Smooth muscle cell (in vitro differentiated cells): Measurements from ENCODE around the gene TTYH3. TPM values are rescaled to one million over a fixed set of nuclear protein-coding genes. Genes with fewer than 3 reads are reported as not detected.
"Not testable (repeated sequence)": the region's sequence is repeated elsewhere in the genome, so short reads cannot be mapped to it uniquely, and the experiment has no call there.

Experiments used
- DNase-seq: peaks from one replicate; lab custom pipeline; 2025; ENCODE audit not compliant: unreplicated experiment; lab: John Stamatoyannopoulos, UW
- H2AFZ ChIP-seq: fragments of 200-600 bp; sonication (generic); 2 replicates; pipeline ENCODE4 v1.6.0; 2016; ENCODE audit warnings: antibody characterized with exemption, low read depth, mild to moderate bottlenecking
- H3F3A ChIP-seq: fragments of 200-600 bp; sonication (generic); 2 replicates; pipeline ENCODE4 v1.6.0; 2017; ENCODE audit warnings: antibody characterized with exemption, low read depth
- H3K27ac ChIP-seq: fragments of 200-600 bp; sonication (generic); 2 replicates; pipeline ENCODE4 v1.5.1; 2016; ENCODE audit warnings: low read depth, mild to moderate bottlenecking
- H3K27me3 ChIP-seq: fragments of 200-600 bp; sonication (generic); 2 replicates; pipeline ENCODE4 v1.6.1; 2016; ENCODE audit warnings: low read depth, mild to moderate bottlenecking
- H3K36me3 ChIP-seq: fragments of 200-600 bp; sonication (generic); 2 replicates; pipeline ENCODE4 v1.5.1; 2016; ENCODE audit warnings: low read depth
- H3K4me1 ChIP-seq: fragments of 200-600 bp; sonication (generic); 2 replicates; pipeline ENCODE4 v1.5.1; 2016; ENCODE audit warnings: low read depth
- H3K4me2 ChIP-seq: fragments of 200-600 bp; sonication (generic); 2 replicates; pipeline ENCODE4 v1.6.0; 2016; ENCODE audit warnings: mild to moderate bottlenecking
- H3K4me3 ChIP-seq: fragments of 200-600 bp; sonication (generic); 2 replicates; pipeline ENCODE4 v1.5.1; 2016; ENCODE audit warnings: mild to moderate bottlenecking
- H3K79me2 ChIP-seq: fragments of 200-600 bp; sonication (generic); 2 replicates; pipeline ENCODE4 v1.6.0; 2016; ENCODE audit warnings: low read depth, mild to moderate bottlenecking
- H3K9ac ChIP-seq: fragments of 200-600 bp; sonication (generic); 2 replicates; pipeline ENCODE4 v1.6.0; 2016; ENCODE audit warnings: low read depth
- H3K9me3 ChIP-seq: fragments of 200-600 bp; sonication (generic); replicated peaks from 2 replicates; pipeline ENCODE4 v1.5.1; 2016; ENCODE audit warnings: low read depth
- H4K20me1 ChIP-seq: fragments of 200-600 bp; sonication (generic); 2 replicates; pipeline ENCODE4 v1.6.0; 2016; ENCODE audit warnings: low read depth
- CTCF ChIP-seq: fragments of 200-600 bp; sonication (generic); IDR thresholded peaks from 2 replicates; pipeline ENCODE4 v1.5.1; 2017; ENCODE audit warnings: borderline replicate concordance, mild to moderate bottlenecking, antibody characterized with exemption; ENCODE audit not compliant: insufficient read depth, poor library complexity, severe bottlenecking
- WGBS: methylation state at CpG from one replicate; pipeline ENCODE4 v1.1.7; 2016; ENCODE audit warnings: low lambda C conversion rate; 5-methylcytosine and 5-hydroxymethylcytosine counted together
- polyA plus RNA-seq: library from polyadenylated mRNA; unstranded; fragments of >200 nt; fragmentation: Nextera tagmentation; extraction: Ambion mirVana; gene quantifications from 2 replicates; pipeline ENCODE4 v1.2.1, GENCODE V29; 2016
- total RNA-seq: library from RNA; depleted of rRNA; stranded (reverse); fragments of >200 nt; gene quantifications from 2 replicates; pipeline ENCODE4 v1.2.3, GENCODE V29; 2014

The TTYH3 gene
- total and polyA plus RNA-seq, 2 experiments from 2014 or later, result 51.5 to 179 TPM

DNA sequence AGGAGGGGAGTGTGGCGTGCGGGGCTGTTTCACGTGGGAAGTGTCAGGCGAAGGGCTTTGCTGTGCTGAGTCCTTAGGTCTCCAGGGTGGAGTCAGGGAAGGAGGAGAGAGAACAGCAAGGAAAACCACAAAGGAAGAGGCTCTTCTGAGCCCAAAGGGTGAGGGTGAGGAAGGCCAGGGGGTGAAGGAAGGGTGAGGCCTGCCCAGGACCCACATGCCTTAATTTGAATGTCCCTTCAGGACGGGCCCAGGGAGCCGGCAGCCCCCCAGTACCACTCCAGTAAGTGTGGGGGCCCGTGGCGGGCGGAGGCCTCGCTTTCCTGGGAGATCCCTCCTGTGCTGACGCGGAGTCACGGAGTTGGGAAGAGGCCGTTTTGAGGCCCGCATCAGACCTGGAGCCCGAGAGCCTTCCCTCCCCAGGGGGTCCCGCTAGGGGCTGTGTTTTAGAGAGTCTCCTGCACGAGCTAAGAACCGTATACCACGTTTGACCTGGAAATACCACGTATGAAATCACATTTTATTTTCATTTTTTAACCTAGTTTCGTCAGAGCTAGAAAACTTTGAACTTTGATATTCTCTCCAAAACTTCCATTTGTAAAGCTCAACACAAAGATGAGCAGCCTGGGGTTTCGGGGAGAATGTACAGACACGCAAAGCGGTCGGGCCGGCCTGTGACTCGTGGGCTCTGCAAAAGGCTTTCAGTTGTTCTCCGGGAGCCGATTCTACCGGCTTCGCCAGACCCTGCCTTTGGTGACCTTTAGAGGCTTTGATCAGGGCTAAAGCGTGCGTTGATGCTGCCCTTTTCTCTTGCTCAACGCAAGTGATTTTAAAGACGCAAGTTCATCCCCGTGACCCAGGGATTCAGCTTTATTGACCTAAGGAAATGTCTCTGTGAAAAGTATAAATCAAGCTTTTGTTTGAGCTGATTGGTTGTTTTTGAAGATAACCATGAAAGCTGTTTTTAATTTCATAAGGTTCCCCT, 23.6 kb upstream of the TTYH3 start:
- Histone ChIP-seq H3K79me2 (no peaks in the 10 kb centered on the region), H3K27ac (no peak overlapping the region), H3K4me2 (no peak overlapping the region), H3K27me3 (no peaks in the 10 kb centered on the region), H3K4me1 (peaks cover 8% of the 10 kb centered on the region), H3K36me3 (no peaks in the 10 kb centered on the region), H3K9me3 (no peaks in the 10 kb centered on the region), H3K9ac (no peak overlapping the region), H3K4me3 (no peak overlapping the region), H3F3A (peaks cover under 1% of the 10 kb centered on the region), H4K20me1 (no peaks in the 10 kb centered on the region), H2AFZ (no peak overlapping the region)
- DNase-seq, result no peak
- TF ChIP-seq CTCF, result no peak
- WGBS, result 86% methylated on average over 37 of the region's 37 CpGs

- H4K20me1 ChIP-seq, result no peaks in the 10 kb centered on the region
- no peak for DNase-seq
- no peak overlapping the region for H2AFZ ChIP-seq
- H3K27ac ChIP-seq, result no peak overlapping the region
- no peaks in the 10 kb centered on the region for H3K36me3 ChIP-seq
- H3K4me1 ChIP-seq, result peaks cover 8% of the 10 kb centered on the region
- no peaks in the 10 kb centered on the region for H3K27me3 ChIP-seq
- H3K9me3 ChIP-seq, result no peaks in the 10 kb centered on the region
- no peaks in the 10 kb centered on the region for H3K79me2 ChIP-seq
- TF ChIP-seq CTCF, result peak; percentile 20
- no peak overlapping the region for H3K9ac ChIP-seq
- no peak overlapping the region for H3K4me3 ChIP-seq
- H3F3A ChIP-seq, result peaks cover 3% of the 10 kb centered on the region
- 73% methylated on average over 14 of the region's 14 CpGs for WGBS
- H3K4me2 ChIP-seq, result no peak overlapping the region
Observed at GRCh38 chr7:2608921-2609411, 22.8 kb upstream of the TTYH3 start.

GRCh38 chr7:2609646-2610045, 22.1 kb upstream of the TTYH3 start:
- H3K9me3 ChIP-seq, H3K27me3 ChIP-seq, H4K20me1 ChIP-seq: not testable (repeated sequence)

DNA sequence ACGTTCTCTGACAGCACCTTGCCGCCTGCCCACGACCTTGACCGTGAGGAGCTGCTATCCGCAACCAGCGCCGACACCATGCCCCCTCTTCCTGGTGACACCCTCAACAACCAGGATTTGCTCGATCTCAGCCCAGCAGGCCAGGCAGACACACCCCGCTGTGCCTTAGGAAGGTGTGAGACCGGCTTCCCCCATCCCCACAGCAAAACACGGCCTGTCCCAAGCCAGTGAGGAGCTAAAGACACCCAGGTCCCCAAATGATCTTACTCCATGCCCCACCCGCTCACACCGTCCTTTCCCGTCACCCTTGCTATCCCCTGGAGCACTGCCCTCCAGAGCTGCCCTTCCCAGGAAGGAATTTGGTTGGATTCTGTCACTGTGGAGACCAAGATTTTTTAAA, 21.3 kb upstream of the TTYH3 start:
- Histone ChIP-seq H3K4me1 (peaks cover 8% of the 10 kb centered on the region), H3K4me3 (no peak overlapping the region), H3K4me2 (no peak overlapping the region), H4K20me1 (no peaks in the 10 kb centered on the region), H3K9ac (no peak overlapping the region), H3F3A (peaks cover 5% of the 10 kb centered on the region), H2AFZ (no peak overlapping the region), H3K79me2 (no peaks in the 10 kb centered on the region), H3K9me3 (no peaks in the 10 kb centered on the region), H3K27me3 (no peaks in the 10 kb centered on the region), H3K36me3 (no peaks in the 10 kb centered on the region), H3K27ac (no peak overlapping the region)
- WGBS, result 89% methylated on average over 13 of the region's 14 CpGs
- DNase-seq, result no peak
- no peak for TF ChIP-seq CTCF

More at GRCh38 chr7:2609646-2610045, 22.1 kb upstream of the TTYH3 start:
- WGBS, result 93% methylated on average over 6 of the region's 6 CpGs
- H3K9ac ChIP-seq, DNase-seq, H3K4me2 ChIP-seq, H3K27ac ChIP-seq, H3K4me1 ChIP-seq, H3K4me3 ChIP-seq, H3F3A ChIP-seq, H3K36me3 ChIP-seq, H2AFZ ChIP-seq, H3K79me2 ChIP-seq: not testable (repeated sequence)
